Natural killer cell (primary cell): ENCODE data around the gene RAI14. TPM values are rescaled to one million over a fixed set of nuclear protein-coding genes. Genes with fewer than 3 reads are reported as not detected.

ENCODE experiments used
- ATAC-seq, 3 donors: fragments of 150-1000 bp in 2 of 3; fragments of 200-7000 bp in 1 of 3; cut with Tn5 transposase; 1 replicate in 1 of 3; 2 replicates in 2 of 3; pipeline ENCODE4 v1.10.0; 2021; ENCODE audit warnings: mild to moderate bottlenecking in 2 of 3, moderate library complexity in 2 of 3
- DNase-seq, 2 donors: peaks; one replicate each; pipeline versions ENCODE4 v3.0.0 to v3.0.0-alpha.2; 2013 to 2021; ENCODE audit warnings: mixed read lengths in 1 of 2
- H3K27ac ChIP-seq: one replicate; pipeline ENCODE4 v1.5.1; 2013; ENCODE audit warnings: mild to moderate bottlenecking, low read length
- H3K27me3 ChIP-seq: one replicate; pipeline ENCODE4 v1.6.1; 2013; ENCODE audit warnings: low read length; ENCODE audit not compliant: control insufficient read depth, insufficient read depth
- H3K36me3 ChIP-seq: one replicate; pipeline ENCODE4 v1.6.1; 2013; ENCODE audit warnings: low read length; ENCODE audit not compliant: control insufficient read depth, insufficient read depth
- H3K4me1 ChIP-seq: one replicate; pipeline ENCODE4 v1.6.1; 2013; ENCODE audit warnings: low read length; ENCODE audit not compliant: control insufficient read depth, insufficient read depth
- H3K4me3 ChIP-seq: one replicate; pipeline ENCODE4 v1.5.1; 2013; ENCODE audit warnings: low read length
- H3K9me3 ChIP-seq: one replicate; pipeline ENCODE4 v1.6.1; 2013; ENCODE audit warnings: low read length; ENCODE audit not compliant: control insufficient read depth, insufficient read depth
- H3K27ac Mint-ChIP-seq, 2 donors: one replicate each; pipeline ENCODE4 v1.8.0; 2022; ENCODE audit warnings: mild to moderate bottlenecking in 2 of 2, mixed read lengths in 2 of 2, moderate library complexity in 1 of 2
- H3K27me3 Mint-ChIP-seq, 2 donors: one replicate each; pipeline ENCODE4 v1.8.0; 2022; ENCODE audit warnings: low read depth in 2 of 2, mixed read lengths in 2 of 2
- H3K36me3 Mint-ChIP-seq: one replicate; pipeline ENCODE4 v1.8.0; 2022; ENCODE audit warnings: mixed read lengths
- H3K4me1 Mint-ChIP-seq, 2 donors: one replicate each; pipeline ENCODE4 v1.8.0; 2022; ENCODE audit warnings: mixed read lengths in 2 of 2
- H3K4me3 Mint-ChIP-seq: one replicate; pipeline ENCODE4 v1.8.0; 2022; ENCODE audit warnings: mild to moderate bottlenecking, moderate library complexity, mixed read lengths
- H3K9me3 Mint-ChIP-seq, 2 donors: one replicate each; pipeline ENCODE4 v1.8.0; 2022; ENCODE audit warnings: mixed read lengths in 2 of 2
- WGBS: methylation state at CpG from one replicate; pipeline ENCODE4 v1.1.7; 2013; ENCODE audit warnings: missing lambda C conversion rate; ENCODE audit not compliant: insufficient coverage; 5-methylcytosine and 5-hydroxymethylcytosine counted together
- intact Hi-C: fragments of 100-400 bp; cut with micrococcal nuclease; formaldehyde crosslinking; loops from one replicate; pipeline ENCODE4 v1.14.2; 2022
- total RNA-seq, 4 donors: library from RNA; stranded (reverse); fragments of 120-200 nt in 1 of 4; gene quantifications; one replicate each; pipeline versions ENCODE4 v1.2.3 to v1.2.4, GENCODE V29; 2013 to 2022
- TF ChIP-seq, protein P1 (sequence below): fragments of 200-600 bp; IDR thresholded peaks from one replicate; pipeline ENCODE4 v1.8.0; 2022; ENCODE audit warnings: antibody characterized with exemption

RAI14 gene
- total RNA-seq, 3 donors from 2014 or later (not counting 1 experiment from before 2014, with no cell fraction given) = 0.40 to 2.9 (median 2.8) TPM

DNA sequence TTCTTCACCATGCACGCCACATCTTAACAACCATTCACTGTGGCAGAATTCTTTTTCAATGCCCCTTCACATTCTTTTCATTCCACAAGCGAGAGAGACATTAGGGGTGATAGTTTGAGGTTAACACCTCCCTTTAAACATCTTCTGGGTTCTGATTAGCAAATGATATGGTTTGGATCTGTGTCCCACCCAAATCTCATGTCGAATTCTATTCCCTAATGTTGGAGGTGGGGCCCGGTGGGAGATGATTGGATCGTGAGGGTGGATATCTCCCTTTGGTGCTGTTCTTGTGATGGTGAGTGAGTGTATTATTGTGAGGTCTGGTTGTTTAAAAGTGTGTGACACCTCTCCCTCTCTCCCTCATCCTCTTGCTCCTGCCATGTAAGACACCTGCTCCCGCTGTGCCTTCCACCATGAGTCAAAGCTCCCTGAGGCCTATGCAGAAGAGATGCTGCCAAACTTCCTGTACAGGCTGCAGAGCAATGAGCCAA lies 46.1 kb upstream of the RAI14 start:
- Histone ChIP-seq H3K36me3 (no peaks in the 10 kb centered on the region), H3K27me3 (no peaks in the 10 kb centered on the region), H3K27ac (no peak overlapping the region), H3K4me1 (no peaks in the 10 kb centered on the region), H3K9me3 (no peaks in the 10 kb centered on the region), H3K4me3 (no peak overlapping the region)
- no peaks in the 10 kb centered on the region for H3K27me3 Mint-ChIP-seq
- DNase-seq (no peak), ATAC-seq (no peak)
- peaks cover 0 to 4% of the 10 kb centered on the region in 2 donors for H3K4me1 Mint-ChIP-seq
- TF ChIP-seq, protein P1, sequence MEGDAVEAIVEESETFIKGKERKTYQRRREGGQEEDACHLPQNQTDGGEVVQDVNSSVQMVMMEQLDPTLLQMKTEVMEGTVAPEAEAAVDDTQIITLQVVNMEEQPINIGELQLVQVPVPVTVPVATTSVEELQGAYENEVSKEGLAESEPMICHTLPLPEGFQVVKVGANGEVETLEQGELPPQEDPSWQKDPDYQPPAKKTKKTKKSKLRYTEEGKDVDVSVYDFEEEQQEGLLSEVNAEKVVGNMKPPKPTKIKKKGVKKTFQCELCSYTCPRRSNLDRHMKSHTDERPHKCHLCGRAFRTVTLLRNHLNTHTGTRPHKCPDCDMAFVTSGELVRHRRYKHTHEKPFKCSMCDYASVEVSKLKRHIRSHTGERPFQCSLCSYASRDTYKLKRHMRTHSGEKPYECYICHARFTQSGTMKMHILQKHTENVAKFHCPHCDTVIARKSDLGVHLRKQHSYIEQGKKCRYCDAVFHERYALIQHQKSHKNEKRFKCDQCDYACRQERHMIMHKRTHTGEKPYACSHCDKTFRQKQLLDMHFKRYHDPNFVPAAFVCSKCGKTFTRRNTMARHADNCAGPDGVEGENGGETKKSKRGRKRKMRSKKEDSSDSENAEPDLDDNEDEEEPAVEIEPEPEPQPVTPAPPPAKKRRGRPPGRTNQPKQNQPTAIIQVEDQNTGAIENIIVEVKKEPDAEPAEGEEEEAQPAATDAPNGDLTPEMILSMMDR = no peak
- no peaks in the 10 kb centered on the region for H3K36me3 Mint-ChIP-seq
- H3K27ac Mint-ChIP-seq = no peak overlapping the region
- 88% methylated on average over 4 of the region's 6 CpGs for WGBS
- no peaks in the 10 kb centered on the region for H3K9me3 Mint-ChIP-seq
- intact Hi-C loops = no loop called here
- H3K4me3 Mint-ChIP-seq = no peak overlapping the region

DNA sequence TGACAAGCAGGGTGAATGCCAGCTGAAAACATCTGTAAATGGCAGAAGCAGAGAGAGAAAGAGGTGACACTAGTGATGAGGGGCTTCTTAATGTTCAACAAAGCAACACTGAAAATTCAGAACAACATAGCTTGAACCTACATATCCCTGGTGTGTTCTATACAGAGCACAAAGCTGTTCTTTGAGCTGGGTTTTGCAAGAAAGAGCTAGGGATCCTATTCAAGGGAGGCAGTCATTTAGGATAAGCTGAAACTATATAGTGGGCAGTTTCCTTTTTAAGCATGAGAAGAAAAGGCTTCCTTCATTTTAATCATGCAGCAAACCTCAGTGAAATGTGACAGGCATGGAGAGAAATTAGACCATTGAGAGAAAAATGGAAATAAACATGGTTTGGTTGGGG lies 45.6 kb upstream of the RAI14 start:
- Mint-ChIP-seq H3K27me3 (no peaks in the 10 kb centered on the region), H3K9me3 (no peaks in the 10 kb centered on the region), H3K4me1 (peaks cover 0 to 4% of the 10 kb centered on the region in 2 donors), H3K4me3 (no peak overlapping the region), H3K27ac (no peak overlapping the region), H3K36me3 (no peaks in the 10 kb centered on the region)
- Histone ChIP-seq H3K4me3 (no peak overlapping the region), H3K4me1 (no peaks in the 10 kb centered on the region), H3K27ac (no peak overlapping the region), H3K36me3 (no peaks in the 10 kb centered on the region), H3K27me3 (no peaks in the 10 kb centered on the region), H3K9me3 (no peaks in the 10 kb centered on the region)
- DNase-seq (no peak), ATAC-seq (no peak)
- intact Hi-C loops = no loop called here
- TF ChIP-seq, protein P1 = no peak

DNA sequence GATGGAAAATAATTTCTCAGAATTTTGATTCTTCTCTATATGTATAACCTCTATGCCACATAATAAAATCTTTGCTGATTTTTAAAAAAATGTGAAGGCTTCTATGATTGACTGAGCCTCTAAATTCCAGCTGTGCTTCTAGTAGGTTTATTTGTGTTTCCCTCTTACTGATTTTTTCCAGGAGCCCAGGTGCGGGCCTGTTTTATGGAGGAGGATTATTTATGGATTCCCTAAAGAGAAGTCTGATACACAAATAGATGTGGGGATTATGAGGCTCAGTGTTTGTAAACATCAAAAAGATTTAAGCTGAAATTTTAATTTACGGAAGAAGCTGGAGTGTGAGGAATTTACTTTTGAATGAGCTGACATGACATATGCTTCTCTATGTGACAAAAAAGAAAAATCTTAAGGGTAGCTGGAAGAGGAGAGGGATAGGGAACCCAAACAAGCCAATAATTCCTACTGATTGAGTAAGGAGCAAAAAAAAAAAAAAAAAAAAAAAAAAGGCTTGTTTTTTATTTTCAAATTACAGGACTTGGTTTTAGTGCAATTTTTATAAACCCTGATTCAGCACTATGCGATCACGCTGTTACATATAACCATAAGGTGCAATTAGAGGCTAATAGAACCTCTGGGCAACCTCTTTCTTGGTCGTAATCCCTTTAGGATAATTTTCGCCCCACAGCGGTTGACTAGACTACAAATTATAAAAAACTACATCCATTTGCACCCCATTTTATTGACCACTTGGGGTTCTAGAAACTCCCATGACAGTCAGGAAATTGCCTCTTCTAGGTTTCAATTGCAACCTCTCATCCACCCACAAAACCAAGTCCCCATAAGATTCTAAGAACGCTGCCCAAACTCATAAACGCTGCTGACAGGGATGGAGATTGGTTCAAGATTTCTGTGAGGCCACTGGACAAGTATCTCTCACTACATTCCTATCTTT lies 44.4 kb upstream of the RAI14 start:
- Mint-ChIP-seq H3K27ac (no peak overlapping the region), H3K4me3 (no peak overlapping the region), H3K36me3 (no peaks in the 10 kb centered on the region), H3K9me3 (no peaks in the 10 kb centered on the region), H3K27me3 (no peaks in the 10 kb centered on the region), H3K4me1 (peaks cover 0 to 4% of the 10 kb centered on the region in 2 donors)
- H3K27me3 ChIP-seq = no peaks in the 10 kb centered on the region
- H3K4me1 ChIP-seq = no peaks in the 10 kb centered on the region
- H3K4me3 ChIP-seq = no peak overlapping the region
- no peak for DNase-seq
- H3K27ac ChIP-seq = no peak overlapping the region
- 92% methylated on average over 9 of the region's 9 CpGs for WGBS
- no peak for ATAC-seq
- H3K36me3 ChIP-seq = no peaks in the 10 kb centered on the region
- TF ChIP-seq, protein P1 = no peak
- no peaks in the 10 kb centered on the region for H3K9me3 ChIP-seq
- intact Hi-C loops = no loop called here
